ENCODE results near the gene FKBP4. TPM values are rescaled to one million over a fixed set of nuclear protein-coding genes. Genes with fewer than 3 reads are reported as not detected.

The FKBP4 gene
- total and polyA plus RNA-seq, 2 of the 13 experiments (the other 11 are each of a cell fraction or from before 2014, with no cell fraction given): 25.7 to 66.1 TPM

DNA sequence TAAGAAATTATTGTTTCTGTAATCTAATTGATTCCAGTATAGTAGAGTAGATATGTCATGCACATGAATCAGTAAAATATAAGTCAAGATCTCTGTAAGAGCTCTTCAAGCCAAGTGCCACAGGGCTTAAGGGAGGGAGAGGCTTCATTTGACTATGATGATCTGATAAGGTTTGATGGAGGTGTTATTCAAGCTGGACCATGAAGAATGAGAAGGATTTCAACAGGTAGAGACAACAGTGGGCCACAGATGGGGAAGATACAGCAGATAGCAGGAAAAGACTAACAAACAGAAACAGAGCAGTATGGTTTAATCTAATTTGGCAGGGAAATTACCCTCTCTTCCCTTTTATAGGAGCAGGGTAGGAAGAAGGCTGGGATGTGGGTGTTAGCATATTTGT lies 40.6 kb upstream of the FKBP4 start:
- no TSS peak for BruUV-seq (replicated peaks)
- Histone ChIP-seq H3K9ac (ENCODE audit: insufficient read depth, low read depth, low read length) (no peak overlapping the region), H3K27ac (ENCODE audit: extremely low read length, insufficient read depth, low read length) (no peak overlapping the region), H3K27me3 (ENCODE audit: control insufficient read depth in 1 of 2, insufficient read depth in 2 of 2, low read length in 2 of 2) (0 out of 5 replicates have a peak, but pooled peaks cover 0 to 8% of the 10 kb centered on the region in 2 experiments), H3K4me1 (ENCODE audit: insufficient read depth, low read length) (no peaks in the 10 kb centered on the region), H3K4me2 (ENCODE audit: low read depth, low read length) (no peak overlapping the region), H3K79me2 (ENCODE audit: insufficient read depth, low read length) (no peaks in the 10 kb centered on the region), H4K20me1 (ENCODE audit: insufficient read depth, low read length) (peaks cover 9% of the 10 kb centered on the region; the same call in 1 of the 2 replicates), H2AFZ (ENCODE audit: low read length) (no peak overlapping the region), H3K36me3 (replicated peaks in 1 of 2; ENCODE audit: control insufficient read depth in 1 of 2, insufficient read depth in 2 of 2, low read length in 2 of 2) (no peaks in the 10 kb centered on the region), H3K9me3 (ENCODE audit: low read length) (no peaks in the 10 kb centered on the region), H3K4me3 (replicated peaks in 1 of 3; ENCODE audit: insufficient read depth in 1 of 3, low read depth in 2 of 3, low read length in 3 of 3) (no peak overlapping the region)
- ChIA-PET POLR2A (no interaction called here), CTCF (ENCODE audit: low intra/inter-chr PET ratio, low total read pairs) (no interaction called here)
- DNase-seq (ENCODE audit: low spot score) (no peak), FAIRE-seq (no peak), ATAC-seq (no peak)
- in situ Hi-C loops (cut with HindIII; ENCODE audit: extremely low pct_ligation_motif_present, low pct_unique_long_range_greater_than_20kb) (no loop called here), intact Hi-C loops (cut with micrococcal nuclease; ENCODE audit: unreplicated experiment) (no loop called here)
- TF ChIP-seq KLF12 (CRISPR knock-in tag; IDR thresholded peaks at IDR 0.05; ENCODE audit: borderline replicate concordance) (no peak), ATRX (CRISPR knock-in tag; IDR thresholded peaks at IDR 0.05; ENCODE audit: borderline replicate concordance) (no peak), ZNF629 (CRISPR knock-in tag; conservative IDR thresholded peaks at IDR 0.05) (no peak), ZNF607 (CRISPR knock-in tag; IDR thresholded peaks at IDR 0.05; ENCODE audit: borderline replicate concordance) (no peak), SMAD9 (CRISPR knock-in tag; IDR thresholded peaks at IDR 0.05) (no peak), PHF5A (CRISPR knock-in tag; IDR thresholded peaks at IDR 0.05; ENCODE audit: low read depth, unreplicated experiment) (no peak), XBP1 (CRISPR knock-in tag; IDR thresholded peaks at IDR 0.05) (no peak), MIER2 (CRISPR knock-in tag; IDR thresholded peaks at IDR 0.05) (no peak), ZNF44 (CRISPR knock-in tag; IDR thresholded peaks at IDR 0.05) (no peak), ZNF225 (CRISPR knock-in tag; IDR thresholded peaks at IDR 0.05) (no peak), ZNF101 (CRISPR knock-in tag; IDR thresholded peaks at IDR 0.05; ENCODE audit: borderline replicate concordance, low read depth) (no peak), NFE2L2 (IDR thresholded peaks at IDR 0.05; ENCODE audit: low read length) (no peak), ZFYVE20 (CRISPR knock-in tag; IDR thresholded peaks at IDR 0.05; ENCODE audit: borderline replicate concordance, low read depth) (no peak)
- TF ChIP-seq, protein P1, sequence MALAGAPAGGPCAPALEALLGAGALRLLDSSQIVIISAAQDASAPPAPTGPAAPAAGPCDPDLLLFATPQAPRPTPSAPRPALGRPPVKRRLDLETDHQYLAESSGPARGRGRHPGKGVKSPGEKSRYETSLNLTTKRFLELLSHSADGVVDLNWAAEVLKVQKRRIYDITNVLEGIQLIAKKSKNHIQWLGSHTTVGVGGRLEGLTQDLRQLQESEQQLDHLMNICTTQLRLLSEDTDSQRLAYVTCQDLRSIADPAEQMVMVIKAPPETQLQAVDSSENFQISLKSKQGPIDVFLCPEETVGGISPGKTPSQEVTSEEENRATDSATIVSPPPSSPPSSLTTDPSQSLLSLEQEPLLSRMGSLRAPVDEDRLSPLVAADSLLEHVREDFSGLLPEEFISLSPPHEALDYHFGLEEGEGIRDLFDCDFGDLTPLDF (CRISPR knock-in tag; IDR thresholded peaks at IDR 0.05): no peak
- TF ChIP-seq, protein P2, sequence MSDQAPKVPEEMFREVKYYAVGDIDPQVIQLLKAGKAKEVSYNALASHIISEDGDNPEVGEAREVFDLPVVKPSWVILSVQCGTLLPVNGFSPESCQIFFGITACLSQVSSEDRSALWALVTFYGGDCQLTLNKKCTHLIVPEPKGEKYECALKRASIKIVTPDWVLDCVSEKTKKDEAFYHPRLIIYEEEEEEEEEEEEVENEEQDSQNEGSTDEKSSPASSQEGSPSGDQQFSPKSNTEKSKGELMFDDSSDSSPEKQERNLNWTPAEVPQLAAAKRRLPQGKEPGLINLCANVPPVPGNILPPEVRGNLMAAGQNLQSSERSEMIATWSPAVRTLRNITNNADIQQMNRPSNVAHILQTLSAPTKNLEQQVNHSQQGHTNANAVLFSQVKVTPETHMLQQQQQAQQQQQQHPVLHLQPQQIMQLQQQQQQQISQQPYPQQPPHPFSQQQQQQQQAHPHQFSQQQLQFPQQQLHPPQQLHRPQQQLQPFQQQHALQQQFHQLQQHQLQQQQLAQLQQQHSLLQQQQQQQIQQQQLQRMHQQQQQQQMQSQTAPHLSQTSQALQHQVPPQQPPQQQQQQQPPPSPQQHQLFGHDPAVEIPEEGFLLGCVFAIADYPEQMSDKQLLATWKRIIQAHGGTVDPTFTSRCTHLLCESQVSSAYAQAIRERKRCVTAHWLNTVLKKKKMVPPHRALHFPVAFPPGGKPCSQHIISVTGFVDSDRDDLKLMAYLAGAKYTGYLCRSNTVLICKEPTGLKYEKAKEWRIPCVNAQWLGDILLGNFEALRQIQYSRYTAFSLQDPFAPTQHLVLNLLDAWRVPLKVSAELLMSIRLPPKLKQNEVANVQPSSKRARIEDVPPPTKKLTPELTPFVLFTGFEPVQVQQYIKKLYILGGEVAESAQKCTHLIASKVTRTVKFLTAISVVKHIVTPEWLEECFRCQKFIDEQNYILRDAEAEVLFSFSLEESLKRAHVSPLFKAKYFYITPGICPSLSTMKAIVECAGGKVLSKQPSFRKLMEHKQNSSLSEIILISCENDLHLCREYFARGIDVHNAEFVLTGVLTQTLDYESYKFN (CRISPR knock-in tag; conservative IDR thresholded peaks at IDR 0.05): no peak
- TF ChIP-seq, protein P3, sequence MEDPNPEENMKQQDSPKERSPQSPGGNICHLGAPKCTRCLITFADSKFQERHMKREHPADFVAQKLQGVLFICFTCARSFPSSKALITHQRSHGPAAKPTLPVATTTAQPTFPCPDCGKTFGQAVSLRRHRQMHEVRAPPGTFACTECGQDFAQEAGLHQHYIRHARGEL (CRISPR knock-in tag; IDR thresholded peaks at IDR 0.05): no peak
- TF ChIP-seq, protein P4, sequence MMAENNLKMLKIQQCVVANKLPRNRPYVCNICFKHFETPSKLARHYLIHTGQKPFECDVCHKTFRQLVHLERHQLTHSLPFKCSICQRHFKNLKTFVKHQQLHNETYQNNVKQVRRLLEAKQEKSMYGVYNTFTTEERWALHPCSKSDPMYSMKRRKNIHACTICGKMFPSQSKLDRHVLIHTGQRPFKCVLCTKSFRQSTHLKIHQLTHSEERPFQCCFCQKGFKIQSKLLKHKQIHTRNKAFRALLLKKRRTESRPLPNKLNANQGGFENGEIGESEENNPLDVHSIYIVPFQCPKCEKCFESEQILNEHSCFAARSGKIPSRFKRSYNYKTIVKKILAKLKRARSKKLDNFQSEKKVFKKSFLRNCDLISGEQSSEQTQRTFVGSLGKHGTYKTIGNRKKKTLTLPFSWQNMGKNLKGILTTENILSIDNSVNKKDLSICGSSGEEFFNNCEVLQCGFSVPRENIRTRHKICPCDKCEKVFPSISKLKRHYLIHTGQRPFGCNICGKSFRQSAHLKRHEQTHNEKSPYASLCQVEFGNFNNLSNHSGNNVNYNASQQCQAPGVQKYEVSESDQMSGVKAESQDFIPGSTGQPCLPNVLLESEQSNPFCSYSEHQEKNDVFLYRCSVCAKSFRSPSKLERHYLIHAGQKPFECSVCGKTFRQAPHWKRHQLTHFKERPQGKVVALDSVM (CRISPR knock-in tag; IDR thresholded peaks at IDR 0.05): no peak
- TF ChIP-seq, protein P5, sequence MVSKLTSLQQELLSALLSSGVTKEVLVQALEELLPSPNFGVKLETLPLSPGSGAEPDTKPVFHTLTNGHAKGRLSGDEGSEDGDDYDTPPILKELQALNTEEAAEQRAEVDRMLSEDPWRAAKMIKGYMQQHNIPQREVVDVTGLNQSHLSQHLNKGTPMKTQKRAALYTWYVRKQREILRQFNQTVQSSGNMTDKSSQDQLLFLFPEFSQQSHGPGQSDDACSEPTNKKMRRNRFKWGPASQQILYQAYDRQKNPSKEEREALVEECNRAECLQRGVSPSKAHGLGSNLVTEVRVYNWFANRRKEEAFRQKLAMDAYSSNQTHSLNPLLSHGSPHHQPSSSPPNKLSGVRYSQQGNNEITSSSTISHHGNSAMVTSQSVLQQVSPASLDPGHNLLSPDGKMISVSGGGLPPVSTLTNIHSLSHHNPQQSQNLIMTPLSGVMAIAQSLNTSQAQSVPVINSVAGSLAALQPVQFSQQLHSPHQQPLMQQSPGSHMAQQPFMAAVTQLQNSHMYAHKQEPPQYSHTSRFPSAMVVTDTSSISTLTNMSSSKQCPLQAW (CRISPR knock-in tag; IDR thresholded peaks at IDR 0.05): no peak

Measured in HepG2 (cell line).